Fibroblast of lung (primary cell): ENCODE data around the gene S100Z.

ENCODE experiments used
- EZH2 ChIP-seq: IDR thresholded peaks from 2 replicates; pipeline ENCODE4 v1.5.1; 2012; ENCODE audit warnings: low read length, control low read depth, mild to moderate bottlenecking; ENCODE audit errors: missing control alignments
- TF ChIP-seq, protein P1 (sequence below), 2 donors: IDR thresholded peaks in 1 of 2; conservative IDR thresholded peaks in 1 of 2; 1 replicate in 1 of 2; 2 replicates in 1 of 2; pipeline ENCODE4 v1.5.1; 2011 to 2012; ENCODE audit warnings: low read length in 2 of 2, control low read depth in 1 of 2, inconsistent platforms in 1 of 2, low read depth in 1 of 2, mild to moderate bottlenecking in 1 of 2

- TF ChIP-seq, protein P1, sequence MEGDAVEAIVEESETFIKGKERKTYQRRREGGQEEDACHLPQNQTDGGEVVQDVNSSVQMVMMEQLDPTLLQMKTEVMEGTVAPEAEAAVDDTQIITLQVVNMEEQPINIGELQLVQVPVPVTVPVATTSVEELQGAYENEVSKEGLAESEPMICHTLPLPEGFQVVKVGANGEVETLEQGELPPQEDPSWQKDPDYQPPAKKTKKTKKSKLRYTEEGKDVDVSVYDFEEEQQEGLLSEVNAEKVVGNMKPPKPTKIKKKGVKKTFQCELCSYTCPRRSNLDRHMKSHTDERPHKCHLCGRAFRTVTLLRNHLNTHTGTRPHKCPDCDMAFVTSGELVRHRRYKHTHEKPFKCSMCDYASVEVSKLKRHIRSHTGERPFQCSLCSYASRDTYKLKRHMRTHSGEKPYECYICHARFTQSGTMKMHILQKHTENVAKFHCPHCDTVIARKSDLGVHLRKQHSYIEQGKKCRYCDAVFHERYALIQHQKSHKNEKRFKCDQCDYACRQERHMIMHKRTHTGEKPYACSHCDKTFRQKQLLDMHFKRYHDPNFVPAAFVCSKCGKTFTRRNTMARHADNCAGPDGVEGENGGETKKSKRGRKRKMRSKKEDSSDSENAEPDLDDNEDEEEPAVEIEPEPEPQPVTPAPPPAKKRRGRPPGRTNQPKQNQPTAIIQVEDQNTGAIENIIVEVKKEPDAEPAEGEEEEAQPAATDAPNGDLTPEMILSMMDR (conservative IDR thresholded peaks at IDR 0.05 in 1 of 2, IDR thresholded peaks at IDR 0.05 in 1 of 2; ENCODE audit: low read depth in 1 of 2, low read length in 2 of 2) = no peak
- TF ChIP-seq EZH2 = no peak
Observed at GRCh38 chr5:76800579-76800978, 49.2 kb upstream of the S100Z start.
